Caco-2 (cell line): ENCODE measurements around the gene REL. TPM values are rescaled to one million over a fixed set of nuclear protein-coding genes. Genes with fewer than 3 reads are reported as not detected.

Source experiments
- BruUV-seq: library from RNA; stranded (reverse); fragments of 400-500 nt; replicated peaks from 2 replicates; lab custom pipeline; 2021; lab: Mats Ljungman, UMichigan
- CTCF ChIA-PET: fragments of 300-600 bp; sonication (Branson Sonifier 250); formaldehyde crosslinking; loops from one replicate; lab custom pipeline; 2022; ENCODE audit warnings: antibody characterized with exemption; lab: Charles Lee
- POLR2A ChIA-PET: fragments of 300-600 bp; sonication (Branson Sonifier 250); formaldehyde crosslinking; loops from one replicate; lab custom pipeline; 2022; ENCODE audit warnings: antibody characterized with exemption; lab: Charles Lee
- DNase-seq, 2 experiments: peaks; one replicate each; pipeline versions ENCODE4 v3.0.0 to v3.0.0-alpha.2; 2020 to 2022
- H3K27me3 ChIP-seq: replicated peaks from 2 replicates; pipeline ENCODE4 v1.6.0; 2011; ENCODE audit warnings: low read length; ENCODE audit not compliant: control insufficient read depth, insufficient read depth
- H3K36me3 ChIP-seq: 2 replicates; pipeline ENCODE4 v1.5.1; 2011; ENCODE audit warnings: low read length; ENCODE audit not compliant: control insufficient read depth, insufficient read depth
- H3K4me1 ChIP-seq: fragments of 250-450 bp; sonication (Bioruptor Pico); 2 replicates; pipeline ENCODE4 v1.5.1; 2020; ENCODE audit warnings: mild to moderate bottlenecking
- H3K4me3 ChIP-seq: 2 replicates; pipeline ENCODE4 v1.5.1; 2011; ENCODE audit warnings: low read depth, mild to moderate bottlenecking, control low read depth, low read length
- H3K9me3 ChIP-seq: fragments of 250-450 bp; sonication (Bioruptor Pico); 2 replicates; pipeline ENCODE4 v1.5.1; 2020; ENCODE audit warnings: mild to moderate bottlenecking, moderate library complexity
- H3K27ac Mint-ChIP-seq: one replicate; pipeline ENCODE4 v1.8.0; 2022; ENCODE audit warnings: mixed read lengths; ENCODE audit not compliant: unreplicated experiment
- H3K27me3 Mint-ChIP-seq: one replicate; pipeline ENCODE4 v1.8.0; 2022; ENCODE audit warnings: mixed read lengths; ENCODE audit not compliant: insufficient read depth, unreplicated experiment
- H3K36me3 Mint-ChIP-seq: one replicate; pipeline ENCODE4 v1.8.0; 2022; ENCODE audit warnings: mild to moderate bottlenecking, mixed read lengths; ENCODE audit not compliant: insufficient read depth, unreplicated experiment
- H3K4me1 Mint-ChIP-seq: one replicate; pipeline ENCODE4 v1.8.0; 2022; ENCODE audit warnings: low read depth, mixed read lengths; ENCODE audit not compliant: unreplicated experiment
- H3K4me3 Mint-ChIP-seq: one replicate; pipeline ENCODE4 v1.8.0; 2022; ENCODE audit warnings: mild to moderate bottlenecking, moderate library complexity, mixed read lengths; ENCODE audit not compliant: unreplicated experiment
- H3K9me3 Mint-ChIP-seq: one replicate; pipeline ENCODE4 v1.8.0; 2022; ENCODE audit warnings: mixed read lengths; ENCODE audit not compliant: unreplicated experiment
- intact Hi-C: fragments of 100-400 bp; cut with micrococcal nuclease; formaldehyde crosslinking; loops from one replicate; pipeline ENCODE4 v1.10.0; 2022; ENCODE audit not compliant: unreplicated experiment
- total RNA-seq: library from RNA; stranded (reverse); gene quantifications from 2 replicates; pipeline ENCODE4 v1.2.3, GENCODE V29; 2022
- TF ChIP-seq, protein P1 (sequence below), 2 experiments: fragments of 200-600 bp in 1 of 2; IDR thresholded peaks; 1 replicate in 1 of 2; 2 replicates in 1 of 2; pipeline versions ENCODE4 v1.5.1 to v1.8.0; 2011 to 2022; ENCODE audit warnings: antibody characterized with exemption in 1 of 2, control low read depth in 1 of 2, inconsistent platforms in 1 of 2, low read depth in 1 of 2, low read length in 1 of 2, mild to moderate bottlenecking in 1 of 2, moderate library complexity in 1 of 2; ENCODE audit not compliant: insufficient read depth in 1 of 2, severe bottlenecking in 1 of 2, unreplicated experiment in 1 of 2

Gene REL
- total RNA-seq, 1 experiment from 2014 or later = 12.2 TPM

DNA sequence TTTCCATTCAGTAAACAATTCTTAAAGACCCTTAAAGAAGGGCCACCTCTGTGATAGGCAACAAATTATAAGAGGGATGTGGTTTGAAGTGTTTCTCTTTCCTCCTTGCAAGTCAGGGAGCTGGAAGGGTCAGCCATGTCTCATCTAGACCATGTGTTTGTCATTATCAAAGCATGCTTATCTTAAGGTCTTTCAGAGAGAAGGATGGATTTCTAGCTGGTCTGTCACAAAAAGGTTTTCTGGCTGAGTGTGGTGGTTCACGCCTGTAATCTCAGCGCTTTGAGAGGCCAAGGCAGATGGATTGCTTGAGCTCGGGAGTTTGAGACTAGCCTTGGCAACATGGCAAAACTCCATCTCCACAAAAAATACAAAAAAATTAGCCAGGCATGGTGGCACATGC lies 77.0 kb downstream of the REL start:
- TF ChIP-seq, protein P1, sequence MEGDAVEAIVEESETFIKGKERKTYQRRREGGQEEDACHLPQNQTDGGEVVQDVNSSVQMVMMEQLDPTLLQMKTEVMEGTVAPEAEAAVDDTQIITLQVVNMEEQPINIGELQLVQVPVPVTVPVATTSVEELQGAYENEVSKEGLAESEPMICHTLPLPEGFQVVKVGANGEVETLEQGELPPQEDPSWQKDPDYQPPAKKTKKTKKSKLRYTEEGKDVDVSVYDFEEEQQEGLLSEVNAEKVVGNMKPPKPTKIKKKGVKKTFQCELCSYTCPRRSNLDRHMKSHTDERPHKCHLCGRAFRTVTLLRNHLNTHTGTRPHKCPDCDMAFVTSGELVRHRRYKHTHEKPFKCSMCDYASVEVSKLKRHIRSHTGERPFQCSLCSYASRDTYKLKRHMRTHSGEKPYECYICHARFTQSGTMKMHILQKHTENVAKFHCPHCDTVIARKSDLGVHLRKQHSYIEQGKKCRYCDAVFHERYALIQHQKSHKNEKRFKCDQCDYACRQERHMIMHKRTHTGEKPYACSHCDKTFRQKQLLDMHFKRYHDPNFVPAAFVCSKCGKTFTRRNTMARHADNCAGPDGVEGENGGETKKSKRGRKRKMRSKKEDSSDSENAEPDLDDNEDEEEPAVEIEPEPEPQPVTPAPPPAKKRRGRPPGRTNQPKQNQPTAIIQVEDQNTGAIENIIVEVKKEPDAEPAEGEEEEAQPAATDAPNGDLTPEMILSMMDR (IDR thresholded peaks at IDR 0.05; ENCODE audit: insufficient read depth in 1 of 2, low read depth in 1 of 2, low read length in 1 of 2, severe bottlenecking in 1 of 2, unreplicated experiment in 1 of 2) = no peak
- Mint-ChIP-seq H3K4me3 (no peak overlapping the region), H3K27ac (no peak overlapping the region), H3K9me3 (no peaks in the 10 kb centered on the region), H3K27me3 (no peaks in the 10 kb centered on the region), H3K4me1 (no peaks in the 10 kb centered on the region), H3K36me3 (peaks cover 8% of the 10 kb centered on the region)
- H3K27me3 ChIP-seq = no peaks in the 10 kb centered on the region
- DNase-seq = no peak
- H3K4me1 ChIP-seq = no peaks in the 10 kb centered on the region
- ChIA-PET CTCF (no interaction called here), POLR2A (interaction anchor here (0.6 kb wide), 1 partner anchor 15 kb away, joined by 3 read pairs; no protein-coding TSS in a partner anchor)
- intact Hi-C loops = no loop called here
- BruUV-seq = no TSS peak
- H3K4me3 ChIP-seq = no peak overlapping the region
- H3K36me3 ChIP-seq = no peaks in the 10 kb centered on the region
- no peaks in the 10 kb centered on the region for H3K9me3 ChIP-seq

DNA sequence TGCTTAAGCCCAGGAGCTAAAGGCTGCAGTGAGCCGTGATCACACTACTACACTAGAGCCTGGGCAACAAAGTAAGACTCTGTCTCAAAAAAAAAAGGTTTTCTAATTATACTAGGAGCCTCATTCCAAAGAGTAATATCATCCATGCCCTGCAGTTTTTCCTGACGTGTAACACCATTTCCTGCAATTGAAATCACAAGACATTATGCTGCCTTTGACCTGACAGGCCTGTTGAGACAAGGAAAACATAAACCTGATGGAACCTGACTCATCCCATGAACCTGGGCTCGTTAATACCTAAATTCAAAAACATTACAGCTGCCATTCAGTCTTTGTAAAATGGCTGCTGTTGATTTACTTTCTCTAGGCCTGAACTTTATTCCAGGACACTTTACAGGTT lies 77.4 kb downstream of the REL start:
- BruUV-seq = no TSS peak
- DNase-seq = no peak
- H3K4me3 Mint-ChIP-seq = no peak overlapping the region
- H3K9me3 Mint-ChIP-seq = no peaks in the 10 kb centered on the region
- POLR2A ChIA-PET = no interaction called here
- Histone ChIP-seq H3K4me1 (no peaks in the 10 kb centered on the region), H3K36me3 (no peaks in the 10 kb centered on the region), H3K27me3 (no peaks in the 10 kb centered on the region), H3K4me3 (no peak overlapping the region), H3K9me3 (no peaks in the 10 kb centered on the region)
- CTCF ChIA-PET = no interaction called here
- TF ChIP-seq, protein P1 (IDR thresholded peaks at IDR 0.05; ENCODE audit: insufficient read depth in 1 of 2, low read depth in 1 of 2, low read length in 1 of 2, severe bottlenecking in 1 of 2, unreplicated experiment in 1 of 2) = no peak
- H3K4me1 Mint-ChIP-seq = no peaks in the 10 kb centered on the region
- intact Hi-C loops = no loop called here
- peaks cover 8% of the 10 kb centered on the region for H3K36me3 Mint-ChIP-seq
- H3K27ac Mint-ChIP-seq = no peak overlapping the region
- no peaks in the 10 kb centered on the region for H3K27me3 Mint-ChIP-seq

GRCh38 chr2:60959501-60959900 lies 78.1 kb downstream of the REL start:
- CTCF ChIA-PET = no interaction called here
- no peak overlapping the region for H3K4me3 Mint-ChIP-seq
- H3K9me3 Mint-ChIP-seq = no peaks in the 10 kb centered on the region
- H3K27me3 Mint-ChIP-seq = no peaks in the 10 kb centered on the region
- Histone ChIP-seq H3K4me3 (no peak overlapping the region), H3K36me3 (no peaks in the 10 kb centered on the region), H3K9me3 (no peaks in the 10 kb centered on the region), H3K4me1 (no peaks in the 10 kb centered on the region), H3K27me3 (no peaks in the 10 kb centered on the region)
- H3K4me1 Mint-ChIP-seq = no peaks in the 10 kb centered on the region
- intact Hi-C loops = no loop called here
- H3K36me3 Mint-ChIP-seq = peaks cover 8% of the 10 kb centered on the region
- POLR2A ChIA-PET = no interaction called here
- no TSS peak for BruUV-seq
- no peak overlapping the region for H3K27ac Mint-ChIP-seq
- TF ChIP-seq, protein P1 (IDR thresholded peaks at IDR 0.05; ENCODE audit: insufficient read depth in 1 of 2, low read depth in 1 of 2, low read length in 1 of 2, severe bottlenecking in 1 of 2, unreplicated experiment in 1 of 2) = no peak
- no peak for DNase-seq
